ENCODE data around the gene TOE1.

The TOE1 gene

GRCh38 chr1:45339789-45340558 is at the start of gene TOE1, which contains the start of gene MUTYH (continued):
- TF ChIP-seq PBX3 (CRISPR knock-in tag; IDR thresholded peaks at IDR 0.05) (peak; percentile 53; the same call in 1 of the 2 replicates), KLF16 (tag by site-specific recombination; IDR thresholded peaks at IDR 0.05) (peak; percentile 75), ZNF561 (tag by site-specific recombination; IDR thresholded peaks at IDR 0.05; ENCODE audit: borderline replicate concordance) (peak; percentile 85), HOXD13 (CRISPR knock-in tag; IDR thresholded peaks at IDR 0.05; ENCODE audit: borderline replicate concordance) (no peak), ZNF2 (tag by site-specific recombination; IDR thresholded peaks at IDR 0.05) (peak; percentile 53; the same call in 1 of the 2 replicates), BCL11B (tag by site-specific recombination; IDR thresholded peaks at IDR 0.05; ENCODE audit: low read depth) (no peak), ZNF10 (tag by site-specific recombination; IDR thresholded peaks at IDR 0.05) (no peak), ZNF701 (tag by site-specific recombination; IDR thresholded peaks at IDR 0.05) (no peak), IKZF3 (tag by site-specific recombination; IDR thresholded peaks at IDR 0.05) (no peak), CTCF (tag by site-specific recombination; IDR thresholded peaks at IDR 0.05) (no peak), ZNF404 (tag by site-specific recombination; IDR thresholded peaks at IDR 0.05) (no peak), SP7 (tag by site-specific recombination; IDR thresholded peaks at IDR 0.05) (peak; percentile 82), ZNF704 (tag by site-specific recombination; IDR thresholded peaks at IDR 0.05) (no peak), BCL11A (tag by site-specific recombination; IDR thresholded peaks at IDR 0.05; ENCODE audit: low read depth) (peak; percentile 47; the same call in 1 of the 2 replicates), YY2 (tag by site-specific recombination; IDR thresholded peaks at IDR 0.05) (peak; percentile 78), ZNF837 (tag by site-specific recombination; IDR thresholded peaks at IDR 0.05) (no peak), GLIS2 (tag by site-specific recombination; IDR thresholded peaks at IDR 0.05) (peak; percentile 98), ZNF791 (tag by site-specific recombination; IDR thresholded peaks at IDR 0.05) (no peak), ZNF555 (tag by site-specific recombination; conservative IDR thresholded peaks at IDR 0.05) (no peak), ZFP41 (tag by site-specific recombination; IDR thresholded peaks at IDR 0.05; ENCODE audit: borderline replicate concordance) (no peak), ZNF362 (tag by site-specific recombination; IDR thresholded peaks at IDR 0.05) (no peak), ZNF184 (tag by site-specific recombination; IDR thresholded peaks at IDR 0.05) (no peak), ZNF394 (tag by site-specific recombination; IDR thresholded peaks at IDR 0.05; ENCODE audit: borderline replicate concordance) (peak; percentile 44; the same call in 1 of the 2 replicates), SALL2 (tag by site-specific recombination; IDR thresholded peaks at IDR 0.05; ENCODE audit: borderline replicate concordance) (no peak), ZNF76 (tag by site-specific recombination; IDR thresholded peaks at IDR 0.05; ENCODE audit: borderline replicate concordance, low read depth) (peak; percentile 99), OSR2 (tag by site-specific recombination; IDR thresholded peaks at IDR 0.05) (peak; percentile 55), ZBTB11 (tag by site-specific recombination; conservative IDR thresholded peaks at IDR 0.05; ENCODE audit: low read depth) (peak; percentile 98), ZNF660 (tag by site-specific recombination; IDR thresholded peaks at IDR 0.05) (peak; percentile 73), KLF9 (tag by site-specific recombination; IDR thresholded peaks at IDR 0.05; ENCODE audit: low read depth) (peak; percentile 97), EGR2 (tag by site-specific recombination; IDR thresholded peaks at IDR 0.05; ENCODE audit: low read depth) (peak; percentile 81), KLF7 (tag by site-specific recombination; IDR thresholded peaks at IDR 0.05; ENCODE audit: borderline replicate concordance) (peak; percentile 13; the same call in 1 of the 2 replicates), ZNF302 (tag by site-specific recombination; IDR thresholded peaks at IDR 0.05; ENCODE audit: low read depth) (no peak)

Measured in HEK293 (cell line).